HuH-7.5 (cell line): ENCODE measurements around the gene UGCG.
"Not testable (repeated sequence)": the region's sequence is repeated elsewhere in the genome, so short reads cannot be mapped to it uniquely, and the experiment has no call there.

Experiments used
- DNase-seq: peaks from one replicate; pipeline ENCODE4 v3.0.0; 2011; ENCODE audit warnings: low spot score

UGCG gene

DNA sequence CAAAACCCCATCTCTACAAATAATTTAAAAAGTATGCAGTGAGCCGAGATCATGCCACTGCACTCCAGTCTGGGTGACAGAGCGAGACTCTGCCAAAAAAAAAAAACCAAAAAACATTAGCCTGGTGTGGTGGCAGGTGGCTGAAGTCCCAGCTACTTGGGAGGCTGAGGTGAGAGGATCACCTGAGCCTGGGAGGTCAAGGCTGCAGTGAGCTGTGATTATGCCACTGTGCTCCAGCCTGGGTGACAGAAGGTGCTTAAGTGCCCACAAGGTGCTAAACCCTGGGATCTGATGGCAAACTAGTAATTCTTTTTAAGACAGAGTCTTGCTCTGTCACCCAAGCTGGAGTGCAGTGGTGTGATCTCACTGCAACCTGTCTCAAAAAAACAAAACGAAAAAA lies 5.7 kb upstream of the UGCG start:
- DNase-seq = not testable (repeated sequence)

DNA sequence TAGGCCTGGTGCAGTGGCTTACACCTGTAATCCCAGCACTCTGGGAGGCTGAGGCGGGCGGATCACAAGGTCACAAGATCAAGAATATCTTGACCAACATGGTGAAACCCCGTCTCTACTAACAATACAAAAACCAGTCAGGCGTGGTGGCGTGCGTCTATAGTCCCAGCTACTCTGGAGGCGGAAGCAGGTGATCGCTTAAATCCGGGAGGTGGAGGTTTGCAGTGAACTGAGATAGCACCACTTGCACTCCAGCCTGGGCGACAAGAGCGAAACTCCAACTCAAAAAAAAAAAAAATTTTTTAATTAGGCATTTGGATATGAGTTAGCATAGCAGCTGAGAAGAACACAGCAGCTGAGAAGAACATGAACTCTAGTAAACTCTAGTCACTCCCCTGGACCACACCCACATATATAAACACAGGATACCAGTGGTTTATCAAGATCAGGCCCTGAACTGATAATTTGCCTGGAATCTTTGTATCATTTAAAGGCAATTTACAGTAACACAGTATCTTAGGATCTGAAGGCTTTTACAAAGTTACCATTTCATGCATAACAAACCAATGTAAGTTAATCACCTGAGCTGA lies 4.6 kb upstream of the UGCG start:
- DNase-seq = peak; percentile 63

DNA sequence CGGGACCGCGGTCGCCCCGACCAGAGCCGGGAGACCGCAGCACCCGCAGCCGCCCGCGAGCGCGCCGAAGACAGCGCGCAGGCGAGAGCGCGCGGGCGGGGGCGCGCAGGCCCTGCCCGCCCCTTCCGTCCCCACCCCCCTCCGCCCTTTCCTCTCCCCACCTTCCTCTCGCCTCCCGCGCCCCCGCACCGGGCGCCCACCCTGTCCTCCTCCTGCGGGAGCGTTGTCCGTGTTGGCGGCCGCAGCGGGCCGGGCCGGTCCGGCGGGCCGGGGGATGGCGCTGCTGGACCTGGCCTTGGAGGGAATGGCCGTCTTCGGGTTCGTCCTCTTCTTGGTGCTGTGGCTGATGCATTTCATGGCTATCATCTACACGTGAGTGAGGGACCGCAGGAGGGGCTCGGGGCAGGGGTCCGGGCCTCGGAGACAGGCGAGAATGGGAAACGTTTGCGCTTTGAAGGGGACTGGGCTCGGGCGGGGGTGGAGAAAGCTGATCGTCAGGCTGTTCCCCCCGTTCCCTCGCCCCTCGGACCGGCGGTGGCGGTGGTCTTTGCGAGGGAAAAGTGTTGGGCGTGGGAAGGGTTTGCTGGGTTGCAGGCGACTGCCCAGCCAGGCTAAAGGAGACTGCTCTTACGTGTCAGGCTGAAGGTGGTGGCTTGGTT lies 457 bp downstream of the UGCG start:
- peak; percentile 65 for DNase-seq

DNA sequence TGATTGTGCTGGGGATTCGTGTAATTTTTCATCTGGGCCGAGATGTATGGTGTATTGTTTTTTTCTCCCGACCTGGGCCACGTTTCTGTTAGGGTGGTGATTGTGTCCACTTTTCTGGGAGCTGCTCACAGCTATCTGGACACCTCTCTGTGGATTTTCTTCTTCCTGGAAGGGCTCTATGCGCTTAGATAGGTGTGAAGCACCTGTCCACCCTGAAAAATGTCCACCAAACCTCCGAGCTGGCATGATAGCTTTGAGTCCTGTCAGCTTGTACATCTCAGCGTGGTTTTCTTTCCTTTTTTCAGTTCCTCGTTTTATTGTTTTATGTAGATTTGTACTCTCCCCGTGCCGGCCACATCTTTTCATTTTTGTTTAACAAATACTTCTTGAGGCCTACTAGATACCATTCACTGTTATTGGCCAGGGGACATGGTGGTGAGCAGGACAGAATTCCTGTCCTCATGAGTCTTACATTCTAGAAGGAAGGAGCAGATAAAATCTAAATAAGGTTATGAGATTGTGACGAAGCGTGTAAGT lies 1.1 kb downstream of the UGCG start:
- DNase-seq = peak; percentile 20

DNA sequence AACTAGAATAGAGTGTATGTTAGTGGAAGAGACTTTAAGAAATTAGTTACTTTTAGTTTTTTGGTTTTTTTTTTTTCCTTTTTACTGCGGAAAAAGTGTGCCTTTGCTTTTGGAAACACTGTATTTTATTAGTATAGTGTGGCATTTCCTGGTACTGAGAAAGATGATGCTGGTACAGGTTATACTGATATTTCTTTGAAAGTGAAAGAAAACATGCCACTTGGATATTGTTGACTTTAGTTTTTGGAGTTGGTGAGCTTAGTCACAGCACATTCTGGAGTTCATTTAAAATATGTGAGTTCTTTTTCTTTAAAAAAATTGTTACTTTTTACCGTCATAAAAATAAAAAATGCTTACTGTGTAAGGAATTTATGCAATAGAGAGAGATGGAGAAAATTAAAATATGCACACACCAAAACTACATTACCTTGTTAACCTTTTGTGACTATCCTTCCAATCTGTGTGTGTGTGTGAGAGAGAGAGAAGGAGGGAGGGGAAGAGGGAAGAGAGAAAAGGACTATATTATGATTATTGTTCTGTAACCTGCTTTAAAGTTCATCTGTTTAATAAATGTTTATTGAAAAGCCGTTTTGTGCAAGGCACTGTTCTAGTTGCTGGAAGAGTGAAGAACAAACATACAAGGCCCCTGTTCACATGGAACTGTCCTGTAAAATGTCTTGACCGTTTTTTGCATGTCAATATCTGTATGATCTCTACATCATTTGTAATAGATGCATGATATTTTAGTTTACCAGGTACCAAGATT lies 1.9 kb downstream of the UGCG start:
- no peak for DNase-seq

DNA sequence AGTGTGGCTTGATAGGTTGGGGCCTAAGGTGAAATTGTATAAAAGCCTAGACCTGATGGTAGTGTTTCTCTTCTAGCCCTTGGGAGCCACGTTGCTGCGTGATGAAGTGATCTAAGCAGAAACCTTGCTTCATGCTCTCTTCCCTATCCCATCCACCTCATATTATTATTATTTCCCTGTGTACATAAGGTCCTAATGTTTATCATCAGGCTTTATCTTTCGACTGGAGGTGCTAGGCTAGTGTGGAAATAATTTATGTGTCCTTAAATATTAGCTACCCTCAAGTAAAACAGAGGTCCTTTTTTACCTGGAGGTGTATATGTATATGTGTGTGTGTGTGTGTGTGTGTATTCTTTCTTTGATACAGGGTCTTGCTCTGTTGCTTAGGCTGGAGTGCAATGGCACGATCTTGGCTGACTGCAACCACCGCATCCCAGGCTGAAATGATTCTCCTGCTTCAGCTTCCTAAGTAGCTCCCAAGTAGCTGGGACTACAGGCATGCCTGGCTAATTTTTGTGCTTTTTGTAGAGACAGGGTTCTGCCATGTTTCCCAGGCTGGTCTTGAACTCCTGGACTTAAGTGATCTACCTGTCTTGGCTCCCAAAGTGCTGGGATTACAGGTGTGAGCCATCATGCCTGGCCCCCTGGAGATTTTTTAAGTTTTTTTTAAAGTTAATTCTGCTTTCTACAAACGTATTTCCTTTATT lies 3.7 kb downstream of the UGCG start:
- DNase-seq = no peak

DNA sequence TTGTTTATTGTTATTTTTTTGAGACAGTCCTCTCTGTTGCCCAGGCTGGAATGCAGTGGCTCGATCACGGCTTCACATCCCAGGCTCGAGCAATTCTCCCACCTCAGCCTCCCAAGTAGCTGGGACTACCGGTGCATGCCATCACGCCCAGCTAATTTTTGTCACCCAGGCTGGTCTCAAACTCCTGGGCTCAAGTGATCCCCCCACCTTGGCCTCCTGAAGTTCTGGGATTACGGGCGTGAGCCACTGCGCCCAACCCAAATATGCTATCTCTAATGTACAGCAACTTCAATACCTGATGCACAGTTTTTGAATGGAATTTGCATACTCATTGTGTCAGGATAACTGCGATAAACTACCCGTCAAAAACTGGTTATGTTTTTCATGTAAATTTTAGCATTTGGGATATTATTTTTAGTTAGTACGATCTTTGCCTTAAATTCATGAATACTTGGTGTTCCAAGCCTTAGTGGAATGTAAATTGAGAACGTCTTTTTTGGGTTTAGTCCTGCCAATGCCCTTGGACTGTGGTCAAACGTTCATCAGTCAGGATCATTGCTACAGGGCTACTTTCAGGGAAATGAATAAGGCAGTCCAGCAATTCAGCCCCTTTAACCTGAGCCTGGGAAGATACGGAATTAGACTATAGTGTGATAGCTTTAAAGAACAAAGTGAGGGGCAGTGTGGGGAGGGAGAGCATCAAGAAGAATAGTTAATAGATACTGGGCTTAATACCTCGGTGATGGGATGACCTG lies 4.4 kb downstream of the UGCG start:
- DNase-seq = no peak

DNA sequence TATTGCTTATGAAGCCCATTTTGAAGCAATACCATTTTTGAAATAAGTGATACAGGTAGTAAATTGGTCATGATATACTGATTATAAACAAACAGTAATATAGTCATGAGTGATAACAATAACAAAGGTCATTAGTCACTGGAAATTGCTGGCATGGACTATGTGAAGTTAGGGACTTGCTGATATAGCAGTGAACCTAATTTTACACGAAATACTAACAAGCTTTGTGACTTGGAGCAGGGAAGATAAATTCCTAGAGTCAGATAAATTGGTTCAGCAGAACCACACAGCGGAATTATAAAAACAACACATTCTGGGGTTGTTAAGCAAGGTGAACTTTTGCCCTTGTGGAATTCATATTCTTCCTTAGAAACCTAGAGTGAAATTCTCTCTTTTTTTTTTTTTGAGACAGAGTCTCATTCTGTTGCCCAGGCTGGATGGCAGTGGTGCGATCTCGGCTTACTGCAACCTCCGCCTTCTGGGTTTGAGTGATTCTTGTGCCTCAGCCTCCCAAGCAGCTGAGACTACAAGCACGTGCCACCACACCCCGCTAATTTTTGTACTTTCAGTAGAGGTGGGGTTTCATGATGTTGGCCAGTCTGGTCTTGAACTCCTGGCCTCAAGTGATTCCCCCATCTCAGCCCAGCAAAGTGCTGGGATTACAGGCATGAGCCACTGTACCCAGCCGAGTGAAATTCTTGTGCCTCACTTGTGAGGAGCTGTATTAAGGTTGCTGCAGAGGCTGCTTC lies 6.0 kb downstream of the UGCG start:
- DNase-seq = no peak

DNA sequence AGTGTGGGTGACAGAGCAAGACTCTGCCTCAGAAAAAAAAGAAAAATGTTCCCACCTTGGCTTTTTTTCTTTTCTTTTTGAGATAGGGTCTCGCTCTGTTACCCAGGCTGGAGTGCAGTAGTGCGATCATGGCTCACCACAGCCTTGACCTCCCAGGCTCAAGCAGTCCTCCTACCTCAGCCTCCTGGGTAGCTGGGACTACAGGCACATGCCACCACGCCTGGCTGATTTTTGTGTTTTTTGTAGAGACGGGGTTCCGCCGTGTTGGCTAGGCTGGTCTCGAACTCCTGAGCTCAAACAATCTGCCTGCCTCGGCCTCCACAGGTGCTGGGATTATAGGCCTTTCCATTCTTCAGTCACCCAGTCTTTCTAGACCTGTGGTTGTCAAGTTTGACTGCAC lies 6.9 kb downstream of the UGCG start:
- DNase-seq = not testable (repeated sequence)

DNA sequence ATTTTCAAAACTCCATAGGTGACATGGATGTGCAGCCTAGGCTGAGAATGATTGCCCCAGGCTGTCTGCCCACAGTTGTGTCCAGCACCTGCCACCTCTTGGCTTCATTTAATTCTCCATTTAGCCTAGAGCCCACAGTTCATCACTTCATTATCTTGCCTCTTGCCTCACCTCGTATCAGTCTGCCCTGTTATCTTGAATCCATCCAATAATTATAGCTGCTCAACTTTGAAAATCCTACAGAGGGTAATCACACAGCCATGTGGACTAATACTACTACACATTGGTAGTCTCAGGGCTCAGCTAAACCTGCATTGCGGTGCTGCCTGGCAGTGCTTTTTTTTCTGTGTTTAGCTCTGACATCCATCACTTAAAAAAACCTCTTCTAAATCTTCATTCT lies 7.4 kb downstream of the UGCG start:
- no peak for DNase-seq

DNA sequence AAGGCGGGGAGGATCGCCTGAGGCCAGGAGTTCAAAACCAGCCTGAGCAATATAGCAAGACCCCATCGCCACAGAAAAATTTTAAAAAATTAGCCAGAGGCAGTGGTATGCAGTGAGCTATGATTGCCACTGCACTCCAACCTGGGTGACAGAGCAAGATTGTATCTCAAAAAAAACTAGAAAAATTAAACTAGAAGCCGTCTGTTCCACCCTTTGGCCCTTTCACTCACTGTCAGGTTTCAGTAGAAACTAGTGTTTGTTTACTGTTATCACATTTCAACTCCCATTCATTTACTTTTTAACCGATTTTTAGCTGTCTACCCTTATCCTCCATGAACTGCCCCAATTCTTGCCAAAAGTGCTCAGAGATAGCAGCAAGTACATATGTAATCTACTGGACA lies 8.3 kb downstream of the UGCG start:
- DNase-seq = no peak

DNA sequence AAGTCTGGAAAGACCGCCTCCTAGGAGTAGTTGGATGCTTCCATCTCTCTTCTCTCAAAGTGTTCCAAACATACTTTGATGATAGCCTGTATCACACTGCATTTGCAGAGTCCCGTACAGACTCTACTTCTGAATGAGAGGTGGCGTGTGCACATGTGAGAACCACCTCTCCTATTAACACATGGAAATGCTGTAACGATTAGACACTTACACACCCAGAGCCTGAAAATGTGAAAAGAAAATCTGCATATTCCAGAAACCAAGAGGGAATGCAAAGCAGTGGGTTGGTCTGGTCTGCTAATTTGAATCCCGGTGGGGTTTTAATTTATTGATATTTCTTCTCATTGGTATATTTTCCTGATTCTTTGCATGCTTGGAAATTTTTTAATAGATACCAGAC lies 10.5 kb downstream of the UGCG start:
- no peak for DNase-seq

DNA sequence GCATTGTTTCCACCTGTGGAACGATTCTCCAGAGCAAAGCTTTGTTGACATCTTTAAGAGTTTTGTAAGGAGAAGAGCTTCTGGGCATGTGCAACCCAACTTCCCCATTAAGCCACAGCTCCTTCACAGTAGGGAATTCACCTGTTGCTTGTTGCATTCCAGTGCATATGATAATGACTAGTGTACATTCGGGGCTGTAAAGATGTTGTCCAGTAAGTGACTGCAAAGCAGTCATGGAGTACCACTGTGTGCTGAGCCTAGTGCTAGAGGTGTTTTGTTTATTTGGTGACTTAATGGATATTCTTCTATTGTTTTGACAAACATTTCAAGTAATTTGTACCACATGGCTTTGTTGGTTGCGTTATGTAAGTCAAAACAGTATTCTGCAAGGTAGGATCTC lies 12.8 kb downstream of the UGCG start:
- DNase-seq = no peak

DNA sequence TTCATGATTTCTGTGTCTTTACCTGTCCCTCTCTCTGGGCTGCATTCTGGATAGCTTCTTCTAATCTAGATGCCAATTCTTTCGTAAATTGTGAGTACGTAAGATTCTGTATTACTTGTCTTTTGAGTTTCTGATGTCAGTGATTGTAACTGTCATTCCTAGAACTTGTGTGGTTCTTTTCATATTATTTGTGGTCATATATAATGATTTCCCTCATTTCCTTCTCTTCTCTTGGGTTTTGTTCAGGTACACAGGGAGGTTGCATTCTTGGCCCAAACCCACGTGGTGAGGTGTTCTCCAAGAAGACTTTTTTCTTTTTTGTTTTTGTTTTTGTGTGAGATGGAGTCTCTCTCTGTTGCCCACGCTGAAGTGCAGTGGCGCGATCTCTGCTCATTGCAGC lies 13.8 kb downstream of the UGCG start:
- no peak for DNase-seq

DNA sequence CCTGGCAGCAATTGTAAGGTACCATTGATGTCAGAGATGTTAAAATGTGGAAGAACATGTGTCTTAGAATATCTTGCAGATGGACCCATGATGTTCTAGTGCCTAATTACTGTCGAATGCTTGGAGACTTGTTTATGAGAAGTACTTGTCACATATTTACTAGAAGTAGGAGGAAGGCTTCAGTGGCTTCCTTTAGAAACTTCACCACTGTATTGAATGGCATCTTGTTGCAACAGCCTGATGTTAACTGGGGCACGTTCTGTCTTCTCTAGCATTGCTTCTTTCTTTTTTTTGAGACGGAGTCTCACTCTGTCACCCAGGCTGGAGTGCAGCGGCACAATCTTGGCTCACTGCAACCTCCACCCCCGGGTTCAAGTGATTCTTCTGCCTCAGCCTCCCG lies 16.5 kb downstream of the UGCG start:
- DNase-seq = no peak

DNA sequence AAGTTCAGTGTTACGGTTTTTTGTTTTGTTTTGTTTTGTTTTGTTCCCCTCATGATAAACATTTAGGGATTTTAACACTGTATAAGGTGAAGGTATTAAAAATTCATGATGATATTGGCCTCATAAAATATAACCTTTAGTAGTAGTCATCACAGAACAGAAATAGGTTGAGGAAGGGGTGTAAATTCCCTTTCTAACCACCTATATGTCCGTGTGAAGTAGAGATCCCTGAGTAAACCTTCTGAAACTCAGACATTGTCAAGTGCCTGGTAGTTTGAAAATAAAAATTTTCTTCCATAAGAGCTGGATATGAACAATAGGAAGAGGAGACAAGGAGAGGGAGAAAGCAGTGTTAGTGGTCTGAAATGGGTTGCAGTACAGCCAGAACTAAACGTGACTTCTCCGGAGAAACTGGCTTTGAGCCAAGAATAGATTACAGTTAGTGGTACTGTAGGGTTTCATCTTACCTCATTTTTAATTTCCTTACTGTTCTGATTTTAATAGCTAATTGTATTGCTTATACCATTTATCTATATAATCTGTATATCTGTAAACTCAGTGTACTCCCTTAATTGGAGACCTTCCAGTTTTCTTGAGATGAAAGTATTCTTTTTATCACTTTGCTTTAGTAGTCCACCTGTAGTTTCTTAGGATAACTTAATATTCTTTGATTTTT lies 18.3 kb downstream of the UGCG start:
- DNase-seq = no peak

DNA sequence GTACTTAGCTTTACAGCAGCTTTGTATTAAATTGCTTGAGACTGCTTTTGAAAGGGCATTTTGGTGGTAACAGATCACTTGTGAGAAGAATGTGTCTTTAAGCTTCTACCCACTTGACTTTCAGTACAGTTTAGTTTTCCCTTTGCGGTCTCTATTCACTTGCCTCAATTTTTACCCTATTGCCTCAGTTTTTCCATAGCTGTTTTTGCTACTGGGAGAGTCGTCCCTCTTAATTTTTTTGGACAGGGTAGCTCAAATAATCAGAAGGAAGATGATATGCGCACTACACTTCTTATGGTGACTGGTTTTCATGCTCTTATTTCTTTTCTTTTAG lies 18.8 kb downstream of the UGCG start:
- no peak for DNase-seq

DNA sequence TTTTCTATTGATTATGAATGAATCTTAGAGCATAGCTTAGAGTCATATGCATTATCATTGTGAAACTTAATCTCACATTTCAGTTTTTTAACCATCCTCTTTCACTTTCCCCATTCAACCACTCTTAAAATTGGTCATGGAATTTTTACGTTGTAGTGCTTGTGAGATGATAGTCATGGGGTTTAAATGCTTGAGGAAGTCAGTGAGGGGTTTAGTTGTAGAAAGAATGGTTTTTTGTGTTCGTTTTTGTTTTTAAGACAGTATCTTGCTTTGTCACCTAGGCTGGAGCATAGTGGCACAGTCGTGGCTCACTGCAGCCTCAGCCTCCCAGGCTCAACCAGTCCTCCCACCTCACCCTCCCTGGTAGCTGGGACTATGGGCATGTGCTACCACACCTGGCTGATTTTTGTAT lies 19.6 kb downstream of the UGCG start:
- no peak for DNase-seq

DNA sequence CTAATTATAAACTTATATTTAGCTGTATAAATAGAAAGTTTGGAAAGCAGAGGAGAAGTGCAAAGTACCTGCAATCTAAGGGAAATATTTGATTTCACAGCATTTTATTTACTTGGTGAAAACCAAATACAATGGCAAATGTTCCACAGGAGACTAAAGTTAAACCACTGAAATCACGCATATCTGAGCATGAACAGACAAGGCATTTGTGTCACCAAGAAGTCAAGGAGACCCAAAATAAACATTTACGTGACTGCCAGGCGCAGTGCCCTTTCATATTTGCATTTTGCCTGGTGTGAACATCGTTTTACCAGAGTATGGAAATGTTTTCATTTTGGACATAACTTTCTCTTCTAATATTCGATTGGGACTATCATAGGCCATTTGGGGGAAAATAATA lies 20.6 kb downstream of the UGCG start:
- DNase-seq = no peak

DNA sequence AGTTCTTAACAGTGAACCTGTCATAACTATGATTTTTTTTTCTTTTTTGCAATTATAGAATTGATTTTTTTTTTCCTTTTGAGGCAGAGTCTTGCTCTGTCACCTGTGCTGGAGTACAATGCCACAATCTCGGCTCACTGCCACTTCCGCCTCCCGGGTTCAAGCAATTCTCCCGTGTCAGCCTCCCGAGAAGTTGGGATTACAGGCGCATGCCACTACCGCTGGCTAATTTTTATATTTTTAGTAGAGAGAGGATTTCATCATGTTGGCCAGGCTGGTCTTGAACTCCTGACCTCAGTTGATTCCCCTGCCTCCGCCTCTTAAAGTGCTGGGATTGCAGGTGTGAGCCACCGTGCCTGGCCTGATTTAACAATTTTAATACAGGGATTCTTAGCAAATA lies 21.4 kb downstream of the UGCG start:
- no peak for DNase-seq

DNA sequence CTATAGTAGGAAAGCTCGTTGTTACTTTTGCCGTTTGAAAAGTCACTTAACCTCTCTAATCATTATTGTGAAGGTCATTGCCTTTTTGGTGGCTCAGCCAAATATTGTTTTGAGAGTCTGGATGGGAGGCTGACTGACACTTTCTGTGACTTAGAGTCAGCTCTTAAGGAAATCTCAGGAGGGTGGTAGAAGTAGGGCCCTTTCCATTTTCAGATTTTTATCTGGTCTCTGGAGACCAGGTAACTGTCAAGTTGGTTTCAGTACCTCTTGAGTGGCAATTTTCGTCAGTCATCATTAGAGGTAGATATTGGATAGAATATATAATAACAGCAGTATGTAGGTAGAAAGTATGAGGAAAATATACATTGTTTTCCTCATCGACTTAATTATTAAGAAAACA lies 23.3 kb downstream of the UGCG start:
- no peak for DNase-seq
